ENCODE data around the gene LETMD1. TPM values are rescaled to one million over a fixed set of nuclear protein-coding genes. Genes with fewer than 3 reads are reported as not detected.
"Not testable (repeated sequence)": the region's sequence is repeated elsewhere in the genome, so short reads cannot be mapped to it uniquely, and the experiment has no call there.

LETMD1 gene
- total RNA-seq, 4 donors from 2014 or later, result 38.5 to 93.2 (median 72.3) TPM

DNA sequence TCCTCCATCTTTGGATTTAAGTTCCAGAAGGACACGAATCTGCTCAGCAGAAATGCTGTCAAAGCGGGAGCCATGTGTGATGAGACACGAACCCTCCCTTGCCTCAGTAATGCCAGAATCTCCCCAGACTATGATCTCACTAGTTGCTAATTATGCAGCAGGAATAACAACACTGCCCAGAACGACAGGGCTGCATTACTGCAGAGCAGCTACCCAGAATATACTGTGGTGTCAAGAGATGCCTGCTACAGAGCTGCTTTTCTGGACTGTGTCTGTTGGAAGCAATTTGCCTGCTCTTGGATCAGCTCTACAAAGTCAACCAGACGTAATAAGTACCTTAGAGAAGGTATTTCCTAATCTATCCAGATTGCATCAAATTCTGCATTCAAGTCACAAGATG, 29.8 kb downstream of the LETMD1 start:
- DNase-seq (ENCODE audit: low spot score in 2 of 2), result no peak
- H3K27me3 ChIP-seq, result no peaks in the 10 kb centered on the region
- H3K4me3 ChIP-seq, result no peak overlapping the region
- no peaks in the 10 kb centered on the region for H3K9me3 ChIP-seq
- H3K27ac ChIP-seq, result no peak overlapping the region
- TF ChIP-seq POLR2AphosphoS5 (IDR thresholded peaks at IDR 0.05) (no peak), POLR2A (IDR thresholded peaks at IDR 0.05) (no peak), EP300 (IDR thresholded peaks at IDR 0.05) (no peak)
- TF ChIP-seq, protein P1, sequence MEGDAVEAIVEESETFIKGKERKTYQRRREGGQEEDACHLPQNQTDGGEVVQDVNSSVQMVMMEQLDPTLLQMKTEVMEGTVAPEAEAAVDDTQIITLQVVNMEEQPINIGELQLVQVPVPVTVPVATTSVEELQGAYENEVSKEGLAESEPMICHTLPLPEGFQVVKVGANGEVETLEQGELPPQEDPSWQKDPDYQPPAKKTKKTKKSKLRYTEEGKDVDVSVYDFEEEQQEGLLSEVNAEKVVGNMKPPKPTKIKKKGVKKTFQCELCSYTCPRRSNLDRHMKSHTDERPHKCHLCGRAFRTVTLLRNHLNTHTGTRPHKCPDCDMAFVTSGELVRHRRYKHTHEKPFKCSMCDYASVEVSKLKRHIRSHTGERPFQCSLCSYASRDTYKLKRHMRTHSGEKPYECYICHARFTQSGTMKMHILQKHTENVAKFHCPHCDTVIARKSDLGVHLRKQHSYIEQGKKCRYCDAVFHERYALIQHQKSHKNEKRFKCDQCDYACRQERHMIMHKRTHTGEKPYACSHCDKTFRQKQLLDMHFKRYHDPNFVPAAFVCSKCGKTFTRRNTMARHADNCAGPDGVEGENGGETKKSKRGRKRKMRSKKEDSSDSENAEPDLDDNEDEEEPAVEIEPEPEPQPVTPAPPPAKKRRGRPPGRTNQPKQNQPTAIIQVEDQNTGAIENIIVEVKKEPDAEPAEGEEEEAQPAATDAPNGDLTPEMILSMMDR (IDR thresholded peaks at IDR 0.05), result no peak
- H3K4me1 ChIP-seq, result peaks cover 24% of the 10 kb centered on the region
- peaks cover 13% of the 10 kb centered on the region for H3K36me3 ChIP-seq
- WGBS, result 43% methylated on average over 5 of the region's 5 CpGs

DNA sequence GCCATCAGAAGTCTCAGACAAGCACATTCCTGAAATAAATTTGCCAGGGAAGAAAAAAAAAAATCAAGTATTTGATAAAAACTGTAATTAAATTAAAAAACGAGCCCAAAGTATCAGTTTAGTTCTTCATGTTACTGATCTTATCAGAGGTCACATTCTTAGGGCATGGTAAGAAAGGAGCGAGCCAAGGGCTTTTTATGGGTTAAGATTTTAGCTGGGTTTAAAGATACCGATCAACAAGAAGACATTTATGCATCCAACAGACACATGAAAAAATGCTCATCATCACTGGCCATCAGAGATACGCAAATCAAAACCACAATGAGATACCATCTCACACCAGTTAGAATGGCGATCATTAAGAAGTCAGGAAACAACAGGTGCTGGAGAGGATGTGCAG, 30.2 kb downstream of the LETMD1 start:
- H3K9me3 ChIP-seq; H3K36me3 ChIP-seq; H3K27ac ChIP-seq; H3K4me3 ChIP-seq; DNase-seq (ENCODE audit: low spot score in 2 of 2); H3K27me3 ChIP-seq: not testable (repeated sequence)
- H3K4me1 ChIP-seq, result peaks cover 24% of the 10 kb centered on the region
- WGBS, result 68% methylated on average over 5 of the region's 5 CpGs

DNA sequence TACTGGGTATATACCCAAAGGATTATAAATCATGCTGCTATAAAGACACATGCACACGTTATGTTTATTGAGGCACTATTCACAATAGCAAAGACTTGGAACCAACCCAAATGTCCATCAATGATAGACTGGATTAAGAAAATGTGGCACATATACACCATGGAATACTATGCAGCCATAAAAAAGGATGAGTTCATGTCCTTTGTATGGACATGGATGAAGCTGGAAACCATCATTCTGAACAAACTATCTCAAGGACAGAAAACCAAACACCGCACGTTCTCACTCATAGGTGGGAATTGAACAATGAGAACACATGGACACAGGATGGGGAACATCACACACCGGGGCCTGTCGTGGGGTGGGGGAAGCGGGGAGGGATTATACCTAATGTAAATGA, 30.7 kb downstream of the LETMD1 start:
- H3K9me3 ChIP-seq, result not testable (repeated sequence)

DNA sequence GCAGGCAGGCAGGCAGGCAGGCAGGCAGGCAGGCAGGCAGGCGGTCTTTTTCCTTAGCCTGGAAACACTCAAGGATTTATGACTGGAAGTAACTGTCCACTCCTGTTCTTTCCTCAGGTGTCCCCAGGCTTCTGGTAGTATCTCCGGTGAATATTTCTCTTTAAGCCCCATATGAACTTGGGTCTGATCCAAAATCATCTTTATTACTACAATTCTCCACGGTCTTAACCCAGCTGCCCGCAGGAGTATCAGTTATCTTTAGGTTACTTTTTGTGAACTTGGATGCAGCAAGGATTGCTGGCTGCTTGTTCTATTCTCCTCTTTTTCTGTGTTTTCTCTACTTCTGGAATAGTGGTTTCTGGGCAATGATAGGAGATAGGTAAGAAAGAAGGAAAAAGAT, 32.0 kb downstream of the LETMD1 start:
- no peak overlapping the region for H3K4me3 ChIP-seq
- H3K36me3 ChIP-seq, result no peaks in the 10 kb centered on the region
- no peak overlapping the region for H3K27ac ChIP-seq
- 65% methylated on average over 4 of the region's 4 CpGs for WGBS
- H3K9me3 ChIP-seq, result no peaks in the 10 kb centered on the region
- no peaks in the 10 kb centered on the region for H3K27me3 ChIP-seq
- no peak for DNase-seq (ENCODE audit: low spot score in 2 of 2)
- TF ChIP-seq EP300 (IDR thresholded peaks at IDR 0.05), result no peak
- TF ChIP-seq, protein P1 (IDR thresholded peaks at IDR 0.05), result no peak
- TF ChIP-seq POLR2A (IDR thresholded peaks at IDR 0.05), result no peak
- TF ChIP-seq POLR2AphosphoS5 (IDR thresholded peaks at IDR 0.05), result no peak
- H3K4me1 ChIP-seq, result peaks cover 27% of the 10 kb centered on the region

More for the DNA sequence above, 30.7 kb downstream of the LETMD1 start:
- WGBS, result 93% methylated on average over 6 of the region's 6 CpGs
- H3K27ac ChIP-seq; H3K27me3 ChIP-seq; DNase-seq (ENCODE audit: low spot score in 2 of 2); H3K36me3 ChIP-seq; H3K4me3 ChIP-seq: not testable (repeated sequence)
- peaks cover 26% of the 10 kb centered on the region for H3K4me1 ChIP-seq

DNA sequence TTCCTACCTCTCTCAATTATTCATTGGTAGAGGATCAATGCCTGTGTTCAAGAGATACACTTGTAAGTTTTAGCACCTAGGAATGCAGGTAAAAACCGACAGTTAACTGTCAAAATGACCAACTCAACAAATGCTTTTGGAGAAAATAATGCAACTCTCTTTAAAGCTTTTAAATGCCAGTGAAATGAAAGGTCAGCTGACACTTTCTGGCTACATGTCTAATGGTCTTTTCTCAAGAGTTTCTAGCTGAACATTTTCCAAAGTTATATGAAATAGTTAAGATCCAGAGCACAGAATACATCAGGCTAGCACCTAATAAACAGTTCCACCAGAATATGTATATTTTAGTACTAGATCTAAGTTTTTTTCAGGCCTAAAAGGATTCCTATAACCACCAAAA, 33.3 kb downstream of the LETMD1 start:
- Histone ChIP-seq H3K4me1 (peaks cover 27% of the 10 kb centered on the region), H3K27ac (no peak overlapping the region), H3K9me3 (no peaks in the 10 kb centered on the region), H3K4me3 (no peak overlapping the region), H3K27me3 (no peaks in the 10 kb centered on the region), H3K36me3 (no peaks in the 10 kb centered on the region)
- 68% methylated on average over 1 of the region's 1 CpG for WGBS
- no peak for DNase-seq (ENCODE audit: low spot score in 2 of 2)
- TF ChIP-seq POLR2A (IDR thresholded peaks at IDR 0.05) (no peak), EP300 (IDR thresholded peaks at IDR 0.05) (no peak), POLR2AphosphoS5 (IDR thresholded peaks at IDR 0.05) (no peak)
- TF ChIP-seq, protein P1 (IDR thresholded peaks at IDR 0.05), result no peak

DNA sequence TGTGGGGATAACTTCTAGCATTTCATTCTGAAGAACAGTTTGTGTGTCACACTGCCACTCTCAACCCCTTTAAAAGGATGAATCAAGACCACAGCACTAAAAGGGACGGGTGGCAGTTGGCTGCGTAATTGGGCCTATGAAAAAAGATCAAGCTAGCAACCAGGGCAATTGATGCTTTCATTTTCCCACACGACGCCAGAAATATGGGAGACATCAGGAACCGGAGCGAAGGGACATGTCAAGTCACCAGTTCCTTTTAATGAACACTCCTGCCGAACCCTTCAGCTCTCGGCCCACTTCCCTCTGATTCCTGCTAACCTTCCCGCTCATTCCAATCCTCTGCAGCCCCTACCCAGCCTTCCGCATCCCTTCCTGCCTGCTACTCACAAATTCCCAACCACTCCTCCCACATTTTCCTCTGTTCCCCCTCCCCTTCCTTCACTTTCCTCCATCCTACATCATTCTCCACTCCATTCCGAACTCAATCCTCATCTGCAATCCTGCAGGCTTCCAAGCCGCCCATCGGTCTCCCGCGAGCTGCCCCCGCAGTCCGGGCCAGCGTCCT, 34.5 kb downstream of the LETMD1 start:
- Histone ChIP-seq H3K36me3 (no peaks in the 10 kb centered on the region), H3K27ac (peak overlapping the region; percentile 94), H3K27me3 (no peaks in the 10 kb centered on the region), H3K4me3 (peak overlapping the region; percentile 95), H3K9me3 (no peaks in the 10 kb centered on the region), H3K4me1 (peaks cover 24% of the 10 kb centered on the region)
- TF ChIP-seq POLR2A (IDR thresholded peaks at IDR 0.05), result no peak
- 1% methylated on average over 18 of the region's 18 CpGs for WGBS
- DNase-seq (ENCODE audit: low spot score in 2 of 2), result peak in 1 of 2 donors; percentile 72
